Measurements from ENCODE around the gene FAM120B. TPM values are rescaled to one million over a fixed set of nuclear protein-coding genes. Genes with fewer than 3 reads are reported as not detected.

FAM120B gene
- total and polyA plus RNA-seq, 2 of the 4 experiments (the other 2 are of a cell fraction): 15.3 to 28.0 TPM

GRCh38 chr6:170445971-170446370, 139.4 kb downstream of the FAM120B start:
- Histone ChIP-seq H4K8ac (ENCODE audit: low read depth in 2 of 2, low read length in 2 of 2) (no peak overlapping the region), H3K36me3 (ENCODE audit: control insufficient read depth, insufficient read depth, low read length) (no peaks in the 10 kb centered on the region), H4K20me1 (ENCODE audit: insufficient read depth, low read length) (no peaks in the 10 kb centered on the region), H2AK5ac (ENCODE audit: low read depth, low read length) (no peak overlapping the region), H3K4me3 (ENCODE audit: insufficient read depth, low read depth, low read length) (no peak overlapping the region), H2BK15ac (ENCODE audit: low read depth, low read length) (no peak overlapping the region), H3K14ac (replicated peaks; ENCODE audit: low read depth, low read length) (no peak overlapping the region), H3K4ac (ENCODE audit: low read depth, low read length) (no peak overlapping the region), H3K4me2 (ENCODE audit: low read depth, low read length) (no peak overlapping the region), H3K9me1 (ENCODE audit: insufficient read depth, low read length) (no peaks in the 10 kb centered on the region; the same call in 1 of the 2 replicates), H2BK20ac (ENCODE audit: low read depth, low read length) (no peak overlapping the region), H3K9ac (ENCODE audit: low read depth, low read length) (no peak overlapping the region), H3K9me3 (ENCODE audit: control insufficient read depth, insufficient read depth, low read length) (no peaks in the 10 kb centered on the region; the same call in 1 of the 2 replicates), H3K18ac (ENCODE audit: low read depth, low read length) (no peak overlapping the region), H2BK120ac (ENCODE audit: low read depth, low read length) (no peak overlapping the region), H3K27me3 (ENCODE audit: control insufficient read depth, insufficient read depth, low read length) (no peaks in the 10 kb centered on the region), H3K4me1 (ENCODE audit: control insufficient read depth, insufficient read depth, low read length) (no peaks in the 10 kb centered on the region), H4K5ac (ENCODE audit: low read depth, low read length) (no peak overlapping the region), H2BK5ac (ENCODE audit: low read depth, low read length, poor library complexity, severe bottlenecking) (no peak overlapping the region), H2AK9ac (replicated peaks; ENCODE audit: low read depth, low read length, poor library complexity) (no peak overlapping the region), H2AFZ (replicated peaks; ENCODE audit: low read length, poor library complexity) (no peak overlapping the region), H3K23ac (ENCODE audit: low read depth, low read length) (no peak overlapping the region), H3K56ac (ENCODE audit: extremely low read depth, insufficient read depth, low read length) (no peak overlapping the region), H3K79me1 (ENCODE audit: low read depth in 1 of 2, low read length in 2 of 2) (no peaks in the 10 kb centered on the region), H3K27ac (ENCODE audit: insufficient read depth, low read length) (no peak overlapping the region), H4K91ac (ENCODE audit: insufficient read depth, low read depth, low read length) (no peak overlapping the region)
- ChIA-PET CTCF (no interaction called here), POLR2A (ENCODE audit: unreplicated experiment) (no interaction called here)
- TF ChIP-seq CHD1 (IDR thresholded peaks at IDR 0.05; ENCODE audit: low read depth, low read length) (no peak), CEBPB (IDR thresholded peaks at IDR 0.05; ENCODE audit: low read depth, low read length) (no peak), SMC3 (IDR thresholded peaks at IDR 0.05; ENCODE audit: low read depth, low read length) (no peak), BHLHE40 (IDR thresholded peaks at IDR 0.05; ENCODE audit: low read depth, low read length) (no peak), MAZ (IDR thresholded peaks at IDR 0.05; ENCODE audit: borderline replicate concordance, low read depth, low read length) (no peak), CTCF (conservative IDR thresholded peaks at IDR 0.05; ENCODE audit: low read depth, low read length) (no peak), MAFK (IDR thresholded peaks at IDR 0.05; ENCODE audit: low read depth, low read length) (no peak), FOS (IDR thresholded peaks at IDR 0.05; ENCODE audit: low read depth, low read length) (no peak), NFE2L2 (IDR thresholded peaks at IDR 0.05; ENCODE audit: low read depth, low read length) (no peak), RAD21 (IDR thresholded peaks at IDR 0.05; ENCODE audit: low read length) (no peak), POLR2A (IDR thresholded peaks at IDR 0.05; ENCODE audit: low read depth, low read length) (no peak), MXI1 (IDR thresholded peaks at IDR 0.05; ENCODE audit: borderline replicate concordance, low read depth, low read length) (no peak), ELK1 (IDR thresholded peaks at IDR 0.05; ENCODE audit: borderline replicate concordance, low read depth, low read length) (no peak), RFX5 (IDR thresholded peaks at IDR 0.05; ENCODE audit: low read depth, low read length) (no peak), RCOR1 (IDR thresholded peaks at IDR 0.05; ENCODE audit: insufficient replicate concordance, low read length) (no peak), USF2 (IDR thresholded peaks at IDR 0.05; ENCODE audit: low read depth, low read length) (no peak)
- intact Hi-C loops (cut with micrococcal nuclease): no loop called here
- in situ Hi-C loops (cut with MboI; ENCODE audit: low sequenced_read_pairs): no loop called here
- ATAC-seq (ENCODE audit: low read depth) (no peak), DNase-seq (no peak)
- dilution Hi-C loops (cut with HindIII; ENCODE audit: low sequenced_read_pairs, unreplicated experiment): no loop called here
- no TSS peak for BruUV-seq (replicated peaks)
- WGBS, 2 experiments (ENCODE audit: extremely low coverage in 2 of 2, insufficient read length in 1 of 2): 83% methylated on average over 4 of the region's 9 CpGs; no CpG with 5 or more reads in 1 of the 2 experiments
